Activated CD4-positive, alpha-beta T cell treated with anti-CD3 and anti-CD28 coated beads, Interleukin-2, amount 50 U/mL, for 4 hours (primary cell): ENCODE data around the gene STAT3.
"Not testable (repeated sequence)": the region's sequence is repeated elsewhere in the genome, so short reads cannot be mapped to it uniquely, and the experiment has no call there.

Source experiments
- DNase-seq, 2 experiments: peaks; one replicate each; pipeline ENCODE4 v3.0.0-alpha.2; 2020

STAT3 gene

GRCh38 chr17:42388381-42389134 is at the start of gene STAT3:
Gene STAT3 (minus strand): TSS chr17:42388442. CDS start chr17:42348516, 39,926 bp downstream.
- DNase-seq = peak; percentile 100

- DNase-seq = no peak
These were observed 48.1 kb upstream of the STAT3 start for GRCh38 chr17:42436391-42436790.

- no peak for DNase-seq
These were observed 43.5 kb upstream of the STAT3 start for GRCh38 chr17:42431758-42432161.

GRCh38 chr17:42429726-42430447 is 41.6 kb upstream of the STAT3 start:
- no peak for DNase-seq

- DNase-seq = peak in 1 of 2 experiments; percentile 28
These were observed 40.1 kb upstream of the STAT3 start for GRCh38 chr17:42428141-42428944.

- DNase-seq = no peak
These were observed 36.9 kb upstream of the STAT3 start for GRCh38 chr17:42424991-42425610.

- no peak for DNase-seq
These were observed 35.5 kb upstream of the STAT3 start for GRCh38 chr17:42423766-42424165.

GRCh38 chr17:42422958-42423712 is 34.9 kb upstream of the STAT3 start, which contains the start of gene CAVIN1:
Gene CAVIN1 (minus strand): TSS chr17:42423256. CDS start chr17:42423097, 159 bp downstream.
- no peak for DNase-seq

GRCh38 chr17:42422412-42422957 is 34.2 kb upstream of the STAT3 start:
- DNase-seq = peak in 1 of 2 experiments; percentile 31

GRCh38 chr17:42421507-42422338 is 33.5 kb upstream of the STAT3 start:
- no peak for DNase-seq

- DNase-seq = no peak
These were observed 32.9 kb upstream of the STAT3 start for GRCh38 chr17:42421136-42421506.

GRCh38 chr17:42417981-42418380 is 29.7 kb upstream of the STAT3 start:
- not testable (repeated sequence) for DNase-seq

- peak; percentile 55 to 60 for DNase-seq
These were observed 26.6 kb upstream of the STAT3 start for GRCh38 chr17:42414704-42415409.

- DNase-seq = no peak
These were observed 25.3 kb upstream of the STAT3 start for GRCh38 chr17:42413464-42414040.

- no peak for DNase-seq
These were observed 23.9 kb upstream of the STAT3 start for GRCh38 chr17:42411905-42412679.

GRCh38 chr17:42411361-42411760 is 23.1 kb upstream of the STAT3 start:
- no peak for DNase-seq

- DNase-seq = no peak
These were observed 22.1 kb upstream of the STAT3 start for GRCh38 chr17:42410319-42410685.

GRCh38 chr17:42409523-42410318 is 21.5 kb upstream of the STAT3 start:
- no peak for DNase-seq
